Liver (tissue), 9 donors: Measurements from ENCODE around the gene OCA2. TPM values are rescaled to one million over a fixed set of nuclear protein-coding genes. Genes with fewer than 3 reads are reported as not detected.
A peak's percentile ranks its signal among the peaks of the same experiment; 100 is the strongest.

Experiments used
- DNase-seq: peaks from one replicate; pipeline ENCODE4 v3.0.0-alpha.2; 2017; ENCODE audit warnings: low spot score
- H3K27ac ChIP-seq, 2 donors: one replicate each; pipeline ENCODE4 v1.7.0; 2013; ENCODE audit warnings: inconsistent platforms in 2 of 2, low read length in 2 of 2, control low read depth in 1 of 2, low read depth in 1 of 2, mild to moderate bottlenecking in 1 of 2
- H3K27me3 ChIP-seq, 4 donors: one replicate each; pipeline versions ENCODE4 v1.6.1 to v1.7.0; 2013; ENCODE audit warnings: low read length in 3 of 4, inconsistent platforms in 1 of 4, mild to moderate bottlenecking in 1 of 4, moderate library complexity in 1 of 4; ENCODE audit not compliant: control insufficient read depth in 4 of 4, insufficient read depth in 4 of 4
- H3K36me3 ChIP-seq, 4 donors: one replicate each; pipeline versions ENCODE4 v1.6.1 to v1.7.0; 2013; ENCODE audit warnings: low read length in 3 of 4, mild to moderate bottlenecking in 3 of 4, low read depth in 1 of 4, moderate library complexity in 1 of 4; ENCODE audit not compliant: control insufficient read depth in 4 of 4, insufficient read depth in 3 of 4
- H3K4me1 ChIP-seq, 4 donors: one replicate each; pipeline versions ENCODE4 v1.6.1 to v1.7.0; 2013; ENCODE audit warnings: low read length in 3 of 4, mild to moderate bottlenecking in 3 of 4, moderate library complexity in 1 of 4; ENCODE audit not compliant: control insufficient read depth in 4 of 4, insufficient read depth in 4 of 4
- H3K4me3 ChIP-seq, 3 donors: one replicate each; pipeline versions ENCODE4 v1.6.1 to v1.7.0; 2013; ENCODE audit warnings: low read length in 3 of 3, control low read depth in 1 of 3, low read depth in 1 of 3, mild to moderate bottlenecking in 1 of 3
- H3K9ac ChIP-seq, 2 donors: one replicate each; pipeline ENCODE4 v1.7.0; 2013; ENCODE audit warnings: low read length in 2 of 2, mild to moderate bottlenecking in 2 of 2, moderate library complexity in 2 of 2, control low read depth in 1 of 2, low read depth in 1 of 2
- H3K9me3 ChIP-seq, 4 donors: one replicate each; pipeline versions ENCODE4 v1.6.1 to v1.7.0; 2013; ENCODE audit warnings: low read length in 3 of 4; ENCODE audit not compliant: control insufficient read depth in 4 of 4
- CTCF ChIP-seq: fragments of 150-350 bp; IDR thresholded peaks from 2 replicates; pipeline ENCODE4 v1.5.1; 2017; ENCODE audit warnings: improper control_type of control experiment, low read depth, low read length; ENCODE audit not compliant: missing input control
- FOXA1 ChIP-seq: IDR thresholded peaks from 2 replicates; pipeline ENCODE4 v1.6.1; 2016; ENCODE audit warnings: antibody characterized with exemption
- HNF4A ChIP-seq, 2 donors: conservative IDR thresholded peaks; 2 replicates each; pipeline ENCODE4 v1.6.1; 2016; ENCODE audit warnings: antibody characterized with exemption in 2 of 2, mild to moderate bottlenecking in 2 of 2
- HNF4G ChIP-seq: IDR thresholded peaks from 2 replicates; pipeline ENCODE4 v1.6.1; 2016; ENCODE audit warnings: antibody characterized with exemption
- MAX ChIP-seq: IDR thresholded peaks from 2 replicates; pipeline ENCODE4 v1.6.1; 2016; ENCODE audit warnings: antibody characterized with exemption
- NR2F2 ChIP-seq: IDR thresholded peaks from 2 replicates; pipeline ENCODE4 v1.6.1; 2016; ENCODE audit warnings: antibody characterized with exemption
- RAD21 ChIP-seq, 2 donors: IDR thresholded peaks; 2 replicates each; pipeline ENCODE4 v1.6.1; 2016; ENCODE audit warnings: antibody characterized with exemption in 2 of 2, mild to moderate bottlenecking in 2 of 2
- REST ChIP-seq: IDR thresholded peaks from 2 replicates; pipeline ENCODE4 v1.6.1; 2016; ENCODE audit warnings: antibody characterized with exemption, mild to moderate bottlenecking
- RXRA ChIP-seq, 2 donors: IDR thresholded peaks; 2 replicates each; pipeline ENCODE4 v1.6.1; 2017 to 2018; ENCODE audit warnings: antibody characterized with exemption in 2 of 2, mild to moderate bottlenecking in 1 of 2
- SP1 ChIP-seq: IDR thresholded peaks from 2 replicates; pipeline ENCODE4 v1.6.1; 2018; ENCODE audit warnings: antibody characterized with exemption, mild to moderate bottlenecking
- YY1 ChIP-seq: IDR thresholded peaks from 2 replicates; pipeline ENCODE4 v1.6.1; 2016; ENCODE audit warnings: antibody characterized with exemption, mild to moderate bottlenecking
- whole genome bisulfite sequencing: extraction: QIAGEN DNeasy Blood & Tissue Kit; methylation state at CpG from one replicate; pipeline ENCODE4 v1.1.7; 2013; 5-methylcytosine and 5-hydroxymethylcytosine counted together
- polyA plus RNA-seq, 2 donors: library from polyadenylated mRNA; stranded (reverse) in 1 of 2; unstranded in 1 of 2; fragments of 200-250 nt in 1 of 2; fragments of >200 nt in 1 of 2; fragmentation: Nextera tagmentation in 1 of 2; extraction: Ambion mirVana in 1 of 2; gene quantifications; one replicate each; pipeline versions ENCODE4 v1.2.1 to v1.2.3, GENCODE V29; 2013 to 2015
- total RNA-seq, 2 donors: library from RNA; depleted of rRNA; stranded (reverse); fragments of >200 nt; gene quantifications; one replicate each; pipeline ENCODE4 v1.2.3, GENCODE V29; 2014
- donor health status: healthy.
- donor health status: healthy.
- donor health status: healthy.
- donor health status: healthy.
- donor health status: healthy.

The OCA2 gene
- total and polyA plus RNA-seq, 4 donors: 0.02 to 0.56 (median 0.15) TPM

GRCh38 chr15:28110481-28110881 lies 11.4 kb upstream of the OCA2 start:
- DNase-seq: no peak
- H3K27ac ChIP-seq: no peak overlapping the region
- no peak overlapping the region for H3K9ac ChIP-seq
- TF ChIP-seq FOXA1 (no peak), NR2F2 (no peak), SP1 (no peak), MAX (no peak), YY1 (no peak), RAD21 (IDR thresholded peaks at IDR 0.05) (no peak), CTCF (no peak), HNF4A (conservative IDR thresholded peaks at IDR 0.05) (no peak), HNF4G (no peak)
- no peaks in the 10 kb centered on the region for H3K27me3 ChIP-seq
- no peaks in the 10 kb centered on the region for H3K9me3 ChIP-seq
- H3K4me3 ChIP-seq: no peak overlapping the region
- 70% methylated on average over 7 of the region's 7 CpGs for WGBS
- peaks cover 13 to 17% (median 15%) of the 10 kb centered on the region in 4 donors for H3K4me1 ChIP-seq
- H3K36me3 ChIP-seq: peaks cover 3 to 45% (median 31%) of the 10 kb centered on the region in 4 donors

GRCh38 chr15:28109626-28110455 lies 10.7 kb upstream of the OCA2 start:
- Histone ChIP-seq H3K4me1 (peaks cover 13 to 17% (median 15%) of the 10 kb centered on the region in 4 donors), H3K4me3 (no peak overlapping the region), H3K27ac (no peak overlapping the region), H3K27me3 (no peaks in the 10 kb centered on the region), H3K9me3 (no peaks in the 10 kb centered on the region), H3K9ac (no peak overlapping the region), H3K36me3 (peaks cover 3 to 38% (median 29%) of the 10 kb centered on the region in 4 donors)
- no peak for TF ChIP-seq RAD21 (IDR thresholded peaks at IDR 0.05)
- TF ChIP-seq CTCF: no peak
- TF ChIP-seq YY1: no peak
- TF ChIP-seq RXRA (IDR thresholded peaks at IDR 0.05): no peak
- no peak for TF ChIP-seq REST
- TF ChIP-seq NR2F2: no peak
- peak; percentile 28 for DNase-seq
- WGBS: 92% methylated on average over 25 of the region's 25 CpGs
